Hepatocyte (in vitro differentiated cells): ENCODE results near the gene CEP112. TPM values are rescaled to one million over a fixed set of nuclear protein-coding genes. Genes with fewer than 3 reads are reported as not detected.

Experiments used
- DNase-seq: peaks from one replicate; pipeline ENCODE4 v3.0.0-alpha.2; 2016; ENCODE audit warnings: low spot score
- H2AFZ ChIP-seq: fragments of 200-600 bp; sonication (generic); 2 replicates; pipeline ENCODE4 v1.6.0; 2016; ENCODE audit warnings: antibody characterized with exemption, mild to moderate bottlenecking
- H3K27ac ChIP-seq: fragments of 200-600 bp; sonication (generic); 2 replicates; pipeline ENCODE4 v1.5.1; 2016; ENCODE audit warnings: mild to moderate bottlenecking
- H3K27me3 ChIP-seq: fragments of 200-600 bp; sonication (generic); 2 replicates; pipeline ENCODE4 v1.6.1; 2016
- H3K36me3 ChIP-seq: fragments of 200-600 bp; sonication (generic); replicated peaks from 2 replicates; pipeline ENCODE4 v1.5.1; 2016; ENCODE audit warnings: low read depth; ENCODE audit not compliant: insufficient read depth
- H3K4me1 ChIP-seq: fragments of 200-600 bp; sonication (generic); 2 replicates; pipeline ENCODE4 v1.5.1; 2016; ENCODE audit warnings: mild to moderate bottlenecking, moderate library complexity; ENCODE audit not compliant: insufficient read depth
- H3K4me2 ChIP-seq: fragments of 200-600 bp; sonication (generic); 2 replicates; pipeline ENCODE4 v1.6.0; 2016
- H3K4me3 ChIP-seq: fragments of 200-600 bp; sonication (generic); 2 replicates; pipeline ENCODE4 v1.5.1; 2016; ENCODE audit warnings: mild to moderate bottlenecking
- H3K79me2 ChIP-seq: fragments of 200-600 bp; sonication (generic); 2 replicates; pipeline ENCODE4 v1.6.0; 2017; ENCODE audit warnings: mild to moderate bottlenecking
- H3K9me2 ChIP-seq: fragments of 200-600 bp; sonication (generic); replicated peaks from 2 replicates; pipeline ENCODE4 v1.6.0; 2017; ENCODE audit warnings: mild to moderate bottlenecking; ENCODE audit not compliant: insufficient read depth
- H3K9me3 ChIP-seq: fragments of 200-600 bp; sonication (generic); 2 replicates; pipeline ENCODE4 v1.5.1; 2016; ENCODE audit warnings: low read depth, mild to moderate bottlenecking
- H4K20me1 ChIP-seq: fragments of 200-600 bp; sonication (generic); 2 replicates; pipeline ENCODE4 v1.6.0; 2016; ENCODE audit warnings: mild to moderate bottlenecking; ENCODE audit not compliant: insufficient read depth, poor library complexity, severe bottlenecking
- EZH2 ChIP-seq: fragments of 200-600 bp; sonication (generic); IDR thresholded peaks from 2 replicates; pipeline ENCODE4 v1.6.1; 2016; ENCODE audit warnings: antibody characterized with exemption, mild to moderate bottlenecking, borderline replicate concordance
- EZH2phosphoT487 ChIP-seq: fragments of 200-600 bp; sonication (generic); IDR thresholded peaks from one replicate; pipeline ENCODE4 v1.6.1; 2018; ENCODE audit warnings: antibody characterized with exemption, mild to moderate bottlenecking, low read depth, moderate library complexity; ENCODE audit not compliant: unreplicated experiment, severe bottlenecking
- WGBS: methylation state at CpG from one replicate; pipeline ENCODE4 v1.1.6; 2016; ENCODE audit warnings: low lambda C conversion rate; ENCODE audit errors: missing lambda C conversion rate; 5-methylcytosine and 5-hydroxymethylcytosine counted together
- polyA plus RNA-seq: library from polyadenylated mRNA; unstranded; fragments of >200 nt; fragmentation: Nextera tagmentation; extraction: Ambion mirVana; gene quantifications from 2 replicates; pipeline ENCODE4 v1.2.1, GENCODE V29; 2016
- total RNA-seq: library from RNA; depleted of rRNA; stranded (reverse); fragments of >200 nt; gene quantifications from 2 replicates; pipeline ENCODE4 v1.2.3, GENCODE V29; 2014
- TF ChIP-seq, protein P1 (sequence below): fragments of 200-600 bp; sonication (generic); IDR thresholded peaks from 2 replicates; pipeline ENCODE4 v1.5.1; 2016; ENCODE audit warnings: antibody characterized with exemption, mild to moderate bottlenecking; ENCODE audit not compliant: poor library complexity

Gene CEP112
- total and polyA plus RNA-seq, 2 experiments from 2014 or later, result 7.1 to 9.7 TPM

DNA sequence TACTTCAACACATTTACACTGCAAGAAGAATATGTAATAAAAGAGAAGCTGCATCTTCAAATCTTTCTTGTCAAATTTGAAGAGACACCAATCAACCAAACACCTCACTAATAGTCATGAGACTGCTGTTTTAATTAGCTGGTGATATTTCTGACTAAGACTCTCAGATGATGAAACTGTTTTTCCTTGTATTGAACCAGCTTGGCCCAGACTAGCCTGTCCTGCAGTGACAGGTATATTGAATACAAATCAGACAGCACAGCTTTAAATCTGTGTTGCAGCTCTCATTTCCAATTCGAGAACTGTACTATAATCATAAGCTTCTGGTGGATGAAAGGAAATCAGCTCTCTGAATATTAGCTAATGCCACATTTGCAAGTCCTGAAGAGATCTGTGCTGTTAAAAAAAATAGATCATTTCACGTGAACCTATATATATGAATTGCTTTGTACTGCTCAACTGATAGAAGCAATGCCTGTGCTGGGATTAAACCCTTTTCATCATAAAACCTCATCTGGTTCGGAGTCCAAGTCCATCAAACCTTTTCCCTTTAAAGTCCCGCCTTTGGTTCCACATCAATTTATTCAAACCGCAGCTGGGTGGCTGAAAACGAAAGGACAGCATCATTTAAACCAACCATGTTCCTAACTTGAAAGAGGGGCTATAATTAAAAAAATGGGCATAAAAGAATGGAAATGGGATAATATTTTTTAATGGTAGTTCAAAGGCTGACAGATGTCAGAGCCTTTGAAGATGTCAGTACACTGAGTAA lies 306.2 kb downstream of the CEP112 start:
- H4K20me1 ChIP-seq, result no peaks in the 10 kb centered on the region
- TF ChIP-seq, protein P1, sequence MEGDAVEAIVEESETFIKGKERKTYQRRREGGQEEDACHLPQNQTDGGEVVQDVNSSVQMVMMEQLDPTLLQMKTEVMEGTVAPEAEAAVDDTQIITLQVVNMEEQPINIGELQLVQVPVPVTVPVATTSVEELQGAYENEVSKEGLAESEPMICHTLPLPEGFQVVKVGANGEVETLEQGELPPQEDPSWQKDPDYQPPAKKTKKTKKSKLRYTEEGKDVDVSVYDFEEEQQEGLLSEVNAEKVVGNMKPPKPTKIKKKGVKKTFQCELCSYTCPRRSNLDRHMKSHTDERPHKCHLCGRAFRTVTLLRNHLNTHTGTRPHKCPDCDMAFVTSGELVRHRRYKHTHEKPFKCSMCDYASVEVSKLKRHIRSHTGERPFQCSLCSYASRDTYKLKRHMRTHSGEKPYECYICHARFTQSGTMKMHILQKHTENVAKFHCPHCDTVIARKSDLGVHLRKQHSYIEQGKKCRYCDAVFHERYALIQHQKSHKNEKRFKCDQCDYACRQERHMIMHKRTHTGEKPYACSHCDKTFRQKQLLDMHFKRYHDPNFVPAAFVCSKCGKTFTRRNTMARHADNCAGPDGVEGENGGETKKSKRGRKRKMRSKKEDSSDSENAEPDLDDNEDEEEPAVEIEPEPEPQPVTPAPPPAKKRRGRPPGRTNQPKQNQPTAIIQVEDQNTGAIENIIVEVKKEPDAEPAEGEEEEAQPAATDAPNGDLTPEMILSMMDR, result no peak
- TF ChIP-seq EZH2phosphoT487 (no peak), EZH2 (no peak)
- H3K4me3 ChIP-seq, result no peak overlapping the region
- no peaks in the 10 kb centered on the region for H3K36me3 ChIP-seq
- H3K27ac ChIP-seq, result no peak overlapping the region
- WGBS, result 56% methylated on average over 6 of the region's 6 CpGs
- no peaks in the 10 kb centered on the region for H3K79me2 ChIP-seq
- no peaks in the 10 kb centered on the region for H3K9me3 ChIP-seq
- no peaks in the 10 kb centered on the region for H3K27me3 ChIP-seq
- DNase-seq, result no peak
- no peaks in the 10 kb centered on the region for H3K4me1 ChIP-seq
- no peak overlapping the region for H3K4me2 ChIP-seq
- H2AFZ ChIP-seq, result no peak overlapping the region
- H3K9me2 ChIP-seq, result no peaks in the 10 kb centered on the region

DNA sequence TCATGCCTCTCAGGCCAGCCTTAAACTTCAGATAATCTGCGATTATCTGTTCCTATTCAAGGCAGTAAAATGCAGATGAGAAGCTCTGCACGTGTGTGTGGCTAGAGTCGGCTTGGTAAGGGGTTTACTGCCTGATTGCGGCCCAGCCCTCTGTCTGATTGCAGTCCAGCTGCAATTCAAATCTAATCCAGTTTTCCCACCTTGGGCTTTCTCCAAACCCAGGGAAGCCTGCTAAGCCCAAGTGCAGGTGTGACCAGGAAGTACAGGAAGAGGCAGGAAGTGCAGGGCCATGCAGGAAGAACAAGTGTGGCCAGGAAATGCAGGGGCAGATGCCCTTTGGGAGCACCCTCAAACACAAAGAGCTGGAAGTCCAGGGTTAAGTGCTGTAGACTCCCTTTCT lies 314.9 kb downstream of the CEP112 start:
- DNase-seq, result no peak
- Histone ChIP-seq H3K9me3 (peaks cover 12% of the 10 kb centered on the region), H3K4me1 (no peaks in the 10 kb centered on the region), H3K27ac (no peak overlapping the region), H3K4me3 (no peak overlapping the region), H3K9me2 (no peaks in the 10 kb centered on the region), H2AFZ (no peak overlapping the region), H3K27me3 (no peaks in the 10 kb centered on the region), H3K4me2 (no peak overlapping the region), H3K79me2 (no peaks in the 10 kb centered on the region), H4K20me1 (no peaks in the 10 kb centered on the region), H3K36me3 (no peaks in the 10 kb centered on the region)
- TF ChIP-seq EZH2phosphoT487, result no peak
- WGBS, result 27% methylated on average over 4 of the region's 4 CpGs

DNA sequence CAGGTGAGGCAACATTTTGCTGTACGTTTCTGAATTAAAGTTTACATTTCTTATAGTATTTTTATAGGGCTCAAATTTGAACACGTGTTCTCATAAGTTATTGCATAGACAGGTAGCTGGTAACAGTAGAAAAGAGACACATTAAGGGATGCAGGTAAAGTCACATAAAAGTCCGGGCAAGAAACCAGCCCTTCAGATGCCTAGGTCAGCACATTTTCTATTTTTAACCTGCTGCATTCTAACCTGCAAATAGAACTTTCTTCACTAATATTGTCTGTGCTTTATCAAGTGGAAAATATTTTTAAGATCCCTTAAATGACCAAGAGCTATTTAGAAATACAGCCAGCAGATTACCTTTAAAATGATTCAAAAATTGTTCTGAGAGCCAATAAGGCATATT lies 323.1 kb downstream of the CEP112 start:
- TF ChIP-seq EZH2phosphoT487 (no peak), EZH2 (no peak)
- TF ChIP-seq, protein P1, result no peak
- H3K4me1 ChIP-seq, result no peaks in the 10 kb centered on the region
- H2AFZ ChIP-seq, result no peak overlapping the region
- no peaks in the 10 kb centered on the region for H3K27me3 ChIP-seq
- no peak for DNase-seq
- no peaks in the 10 kb centered on the region for H3K9me3 ChIP-seq
- WGBS, result 90% methylated on average over 3 of the region's 3 CpGs
- H3K36me3 ChIP-seq, result no peaks in the 10 kb centered on the region
- H3K27ac ChIP-seq, result no peak overlapping the region
- H3K4me2 ChIP-seq, result no peak overlapping the region
- no peaks in the 10 kb centered on the region for H4K20me1 ChIP-seq
- H3K79me2 ChIP-seq, result no peaks in the 10 kb centered on the region
- H3K4me3 ChIP-seq, result no peak overlapping the region
- no peaks in the 10 kb centered on the region for H3K9me2 ChIP-seq

DNA sequence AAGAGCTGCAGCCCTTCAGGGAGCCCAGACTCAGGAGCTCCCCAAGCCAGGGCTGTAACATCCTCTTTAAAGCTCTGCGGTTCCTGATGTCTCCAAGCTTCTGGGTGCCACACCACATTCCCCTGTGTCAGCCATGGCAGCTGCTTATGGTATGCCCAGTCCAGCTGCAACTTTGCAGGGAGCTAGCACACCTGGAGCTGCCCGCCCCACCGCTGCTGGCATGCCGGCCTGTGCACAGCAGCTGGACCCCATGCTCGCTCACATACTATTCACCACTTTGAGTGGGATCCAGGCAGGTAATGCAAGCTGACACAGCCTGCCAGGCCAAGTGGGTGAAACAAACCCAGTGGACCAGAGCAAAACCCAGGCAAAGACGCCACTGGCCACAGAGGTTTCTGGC lies 324.9 kb downstream of the CEP112 start:
- H3K27ac ChIP-seq, result no peak overlapping the region
- no peak overlapping the region for H2AFZ ChIP-seq
- TF ChIP-seq EZH2phosphoT487 (no peak), EZH2 (no peak)
- TF ChIP-seq, protein P1, result no peak
- no peak overlapping the region for H3K4me2 ChIP-seq
- H4K20me1 ChIP-seq, result no peaks in the 10 kb centered on the region
- no peaks in the 10 kb centered on the region for H3K9me3 ChIP-seq
- no peak overlapping the region for H3K4me3 ChIP-seq
- no peak for DNase-seq
- H3K79me2 ChIP-seq, result no peaks in the 10 kb centered on the region
- H3K36me3 ChIP-seq, result no peaks in the 10 kb centered on the region
- H3K9me2 ChIP-seq, result no peaks in the 10 kb centered on the region
- 97% methylated on average over 6 of the region's 6 CpGs for WGBS
- H3K27me3 ChIP-seq, result no peaks in the 10 kb centered on the region
- H3K4me1 ChIP-seq, result no peaks in the 10 kb centered on the region
